ENCODE measurements around the gene GRK6. TPM values are rescaled to one million over a fixed set of nuclear protein-coding genes. Genes with fewer than 3 reads are reported as not detected.
A peak's percentile ranks its signal among the peaks of the same experiment; 100 is the strongest.

GRK6 gene
- total RNA-seq, 4 donors from 2014 or later, result 20.7 to 42.3 (median 31.5) TPM

- TF ChIP-seq POLR2A (IDR thresholded peaks at IDR 0.05) (peak in 1 of 2 donors; percentile 6), CTCF (IDR thresholded peaks at IDR 0.05) (no peak), POLR2AphosphoS5 (IDR thresholded peaks at IDR 0.05) (peak; percentile 44)
- no peaks in the 10 kb centered on the region for H3K9me3 ChIP-seq
- peak; percentile 23 for ATAC-seq
- H3K27me3 ChIP-seq, result no peaks in the 10 kb centered on the region
- peak overlapping the region; percentile 96 to 99 (median 99) for H3K27ac ChIP-seq
- WGBS, 2 donors (ENCODE audit: low coverage in 1 of 2), result 38 to 68% methylated on average over 7 to 15 of the region's 15 CpGs
- peaks cover 5 to 98% (median 60%) of the 10 kb centered on the region in 3 donors for H3K4me1 ChIP-seq
- H3K4me3 ChIP-seq, result no peak overlapping the region
- H3K36me3 ChIP-seq, result peaks cover 0 to 72% of the 10 kb centered on the region in 2 donors
Observed at GRCh38 chr5:177490311-177490991, 64.0 kb downstream of the GRK6 start.

GRCh38 chr5:177490992-177491391 is 64.5 kb downstream of the GRK6 start:
- peaks cover 0 to 68% of the 10 kb centered on the region in 2 donors for H3K36me3 ChIP-seq
- peak overlapping the region; percentile 96 to 99 (median 99) for H3K27ac ChIP-seq
- peaks cover 5 to 98% (median 65%) of the 10 kb centered on the region in 3 donors for H3K4me1 ChIP-seq

GRCh38 chr5:177491429-177491945 is 65.0 kb downstream of the GRK6 start:
- Histone ChIP-seq H3K4me3 (peak overlapping the region in 1 of 2 donors; percentile 97), H3K27me3 (no peaks in the 10 kb centered on the region), H3K4me1 (peaks cover 5 to 98% (median 69%) of the 10 kb centered on the region in 3 donors), H3K9me3 (no peaks in the 10 kb centered on the region), H3K36me3 (peaks cover 0 to 63% of the 10 kb centered on the region in 2 donors), H3K27ac (peak overlapping the region; percentile 96 to 99 (median 99))
- TF ChIP-seq POLR2AphosphoS5 (IDR thresholded peaks at IDR 0.05) (no peak), CTCF (IDR thresholded peaks at IDR 0.05) (peak in 3 of 4 experiments; percentile 92 to 97 (median 95))
- WGBS, 2 donors (ENCODE audit: low coverage in 1 of 2), result 19 to 61% methylated on average over 8 to 12 of the region's 43 CpGs
- peak; percentile 29 for ATAC-seq

More at GRCh38 chr5:177490992-177491391, 64.5 kb downstream of the GRK6 start:
- no peak for TF ChIP-seq POLR2A (IDR thresholded peaks at IDR 0.05)
- no peak for TF ChIP-seq EP300 (IDR thresholded peaks at IDR 0.05)
- TF ChIP-seq CTCF (IDR thresholded peaks at IDR 0.05), result no peak
- no peak for TF ChIP-seq POLR2AphosphoS5 (IDR thresholded peaks at IDR 0.05)
- H3K4me3 ChIP-seq, result no peak overlapping the region
- WGBS, 2 donors (ENCODE audit: low coverage in 1 of 2), result 64% methylated on average over 10 of the region's 16 CpGs; no CpG with 5 or more reads in 1 of the 2 donors
- no peaks in the 10 kb centered on the region for H3K27me3 ChIP-seq
- ATAC-seq, result no peak
- no peaks in the 10 kb centered on the region for H3K9me3 ChIP-seq

- Histone ChIP-seq H3K9me3 (no peaks in the 10 kb centered on the region), H3K36me3 (peaks cover 0 to 58% of the 10 kb centered on the region in 2 donors)
Observed at GRCh38 chr5:177491983-177492746, 65.7 kb downstream of the GRK6 start.

More at GRCh38 chr5:177491983-177492746, 65.7 kb downstream of the GRK6 start:
- no peaks in the 10 kb centered on the region for H3K27me3 ChIP-seq
- peak; percentile 4 for TF ChIP-seq POLR2AphosphoS5 (IDR thresholded peaks at IDR 0.05)
- no peak for TF ChIP-seq EP300 (IDR thresholded peaks at IDR 0.05)
- TF ChIP-seq CTCF (IDR thresholded peaks at IDR 0.05), result no peak
- peaks cover 5 to 96% (median 69%) of the 10 kb centered on the region in 3 donors for H3K4me1 ChIP-seq
- no peak for ATAC-seq
- peak overlapping the region; percentile 96 to 99 (median 99) for H3K27ac ChIP-seq
- H3K4me3 ChIP-seq, result peak overlapping the region in 1 of 2 donors; percentile 97
- WGBS, 2 donors (ENCODE audit: low coverage in 1 of 2), result 50% methylated on average over 13 of the region's 54 CpGs; no CpG with 5 or more reads in 1 of the 2 donors

Other genes with a start within 250 kb of the GRK6 start
- gene RAB24, start 123.0 kb upstream of the GRK6 start, total RNA-seq, result 10 to 100 TPM; 21.4 to 32.4 (median 24.8) TPM
- gene PRELID1, start 122.9 kb upstream of the GRK6 start, total RNA-seq, result 10 to 100 TPM; 60.4 to 97.5 (median 73.5) TPM
- 10 to 100 TPM in 1 of 4 donors, 1 to 10 TPM in 3; 1.7 to 10.9 (median 6.3) TPM for gene MXD3, start 114.8 kb upstream of the GRK6 start, total RNA-seq
- 100 to 1,000 TPM in 3 of 4 donors, 10 to 100 TPM in 1; 78.1 to 147 (median 111) TPM for gene LMAN2, start 75.0 kb upstream of the GRK6 start, total RNA-seq
- 10 to 100 TPM in 3 of 4 donors, 1 to 10 TPM in 1; 7.6 to 20.1 (median 13.7) TPM for gene RGS14, start 68.8 kb upstream of the GRK6 start, total RNA-seq
- gene SLC34A1, start 42.2 kb upstream of the GRK6 start, total RNA-seq, result under 1 TPM in 1 of 4 donors, not detected in 3; 0.12 TPM
- gene PFN3, start 26.0 kb upstream of the GRK6 start, total RNA-seq, result not detected
- under 1 TPM in 2 of 4 donors, not detected in 2; 0.27 to 0.89 TPM for gene F12, start 17.1 kb upstream of the GRK6 start, total RNA-seq
- 1 to 10 TPM in 3 of 4 donors, not detected in 1; 1.6 to 2.7 (median 2.2) TPM for gene PRR7, start 20.1 kb downstream of the GRK6 start, total RNA-seq
- 100 to 1,000 TPM in 3 of 4 donors, 10 to 100 TPM in 1; 87.1 to 154 (median 124) TPM for gene DBN1, start 47.0 kb downstream of the GRK6 start, total RNA-seq
- gene PDLIM7, start 70.9 kb downstream of the GRK6 start, total RNA-seq, result 100 to 1,000 TPM; 336 to 863 (median 437) TPM
- 10 to 100 TPM in 1 of 4 donors, 1 to 10 TPM in 3; 6.1 to 16.6 (median 6.6) TPM for gene DOK3, start 83.2 kb downstream of the GRK6 start, total RNA-seq
- gene DDX41, start 90.3 kb downstream of the GRK6 start, total RNA-seq, result 10 to 100 TPM; 64.5 to 80.8 (median 68.5) TPM
- gene FAM193B, start 127.9 kb downstream of the GRK6 start, total RNA-seq, result 10 to 100 TPM; 29.7 to 90.3 (median 44.5) TPM
- gene TMED9, start 165.5 kb downstream of the GRK6 start, total RNA-seq, result 10 to 100 TPM; 50.9 to 86.4 (median 72.9) TPM
- 10 to 100 TPM; 10.2 to 19.5 (median 15.5) TPM for gene B4GALT7, start 173.5 kb downstream of the GRK6 start, total RNA-seq